ENCODE results near the gene DNM1.

The DNM1 gene

DNA sequence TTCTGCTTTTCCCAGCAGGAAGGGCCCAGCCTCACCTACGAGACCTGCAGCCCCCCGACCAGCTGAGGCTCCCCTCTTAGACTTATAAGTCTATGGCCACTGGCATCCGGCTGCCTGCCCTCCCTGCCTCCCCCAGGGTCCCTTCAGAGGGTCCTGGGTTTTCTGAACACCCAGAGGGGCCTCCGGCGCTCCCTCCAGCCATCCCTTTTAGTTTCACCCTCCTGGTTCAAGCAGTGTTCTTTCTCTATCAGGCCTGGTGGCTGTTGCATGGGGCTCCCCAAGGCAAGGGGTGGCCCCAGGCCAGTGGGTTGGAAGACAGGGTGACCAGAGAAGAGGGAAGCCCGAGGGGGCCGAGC lies 50.8 kb downstream of the DNM1 start:
- H3K27me3 ChIP-seq (ENCODE audit: control insufficient read depth, insufficient read depth, low read length) = peaks cover 5% of the 10 kb centered on the region
- peaks cover 10% of the 10 kb centered on the region for H3K4me1 ChIP-seq (ENCODE audit: control insufficient read depth, insufficient read depth, low read length)
- no peak overlapping the region for H3K9ac ChIP-seq (ENCODE audit: low read length)
- no peak overlapping the region for H3K4me3 ChIP-seq (ENCODE audit: low read length)
- H3K36me3 ChIP-seq (ENCODE audit: control insufficient read depth, insufficient read depth, low read length) = peaks cover 9% of the 10 kb centered on the region
- no peaks in the 10 kb centered on the region for H3K9me3 ChIP-seq (ENCODE audit: control insufficient read depth, low read length)

DNA sequence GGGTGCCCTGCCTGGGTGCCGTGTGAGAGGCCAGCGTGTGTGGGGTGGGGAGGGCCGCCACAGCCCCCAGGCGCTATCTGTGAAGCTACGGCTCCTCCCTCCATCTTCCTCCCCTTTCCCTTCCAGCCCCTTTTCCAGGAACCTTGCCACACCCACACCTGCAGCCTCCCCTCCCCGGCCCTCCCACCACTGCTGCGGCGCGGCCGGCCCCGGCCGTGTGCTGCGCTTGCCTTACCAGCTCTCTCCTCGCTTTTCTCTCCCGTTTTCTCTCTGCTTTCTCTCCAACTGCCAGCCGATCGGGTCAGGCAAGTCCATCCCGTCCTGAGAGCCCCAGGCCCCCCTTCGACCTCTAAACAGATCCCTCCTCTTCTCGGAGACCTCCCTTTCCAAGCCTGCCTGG lies 51.2 kb downstream of the DNM1 start:
- Histone ChIP-seq H3K9me3 (ENCODE audit: control insufficient read depth, low read length) (no peaks in the 10 kb centered on the region), H3K36me3 (ENCODE audit: control insufficient read depth, insufficient read depth, low read length) (peaks cover 10% of the 10 kb centered on the region), H3K9ac (ENCODE audit: low read length) (no peak overlapping the region), H3K27me3 (ENCODE audit: control insufficient read depth, insufficient read depth, low read length) (peaks cover 5% of the 10 kb centered on the region), H3K4me3 (ENCODE audit: low read length) (no peak overlapping the region), H3K4me1 (ENCODE audit: control insufficient read depth, insufficient read depth, low read length) (peaks cover 10% of the 10 kb centered on the region)

GRCh38 chr9:128254855-128255759 lies 51.9 kb downstream of the DNM1 start:
- H3K36me3 ChIP-seq (ENCODE audit: control insufficient read depth, insufficient read depth, low read length) = peaks cover 14% of the 10 kb centered on the region
- H3K27me3 ChIP-seq (ENCODE audit: control insufficient read depth, insufficient read depth, low read length) = peaks cover 5% of the 10 kb centered on the region
- H3K4me3 ChIP-seq (ENCODE audit: low read length) = no peak overlapping the region
- peaks cover 10% of the 10 kb centered on the region for H3K4me1 ChIP-seq (ENCODE audit: control insufficient read depth, insufficient read depth, low read length)
- H3K9me3 ChIP-seq (ENCODE audit: control insufficient read depth, low read length) = no peaks in the 10 kb centered on the region
- no peak overlapping the region for H3K9ac ChIP-seq (ENCODE audit: low read length)

- H3K36me3 ChIP-seq (ENCODE audit: control insufficient read depth, insufficient read depth, low read length) = peaks cover 28% of the 10 kb centered on the region
- no peak overlapping the region for H3K4me3 ChIP-seq (ENCODE audit: low read length)
- H3K4me1 ChIP-seq (ENCODE audit: control insufficient read depth, insufficient read depth, low read length) = no peaks in the 10 kb centered on the region
- no peaks in the 10 kb centered on the region for H3K9me3 ChIP-seq (ENCODE audit: control insufficient read depth, low read length)
- H3K9ac ChIP-seq (ENCODE audit: low read length) = no peak overlapping the region
- H3K27me3 ChIP-seq (ENCODE audit: control insufficient read depth, insufficient read depth, low read length) = no peaks in the 10 kb centered on the region
Observed at GRCh38 chr9:128257086-128257825, 54.1 kb downstream of the DNM1 start.

DNA sequence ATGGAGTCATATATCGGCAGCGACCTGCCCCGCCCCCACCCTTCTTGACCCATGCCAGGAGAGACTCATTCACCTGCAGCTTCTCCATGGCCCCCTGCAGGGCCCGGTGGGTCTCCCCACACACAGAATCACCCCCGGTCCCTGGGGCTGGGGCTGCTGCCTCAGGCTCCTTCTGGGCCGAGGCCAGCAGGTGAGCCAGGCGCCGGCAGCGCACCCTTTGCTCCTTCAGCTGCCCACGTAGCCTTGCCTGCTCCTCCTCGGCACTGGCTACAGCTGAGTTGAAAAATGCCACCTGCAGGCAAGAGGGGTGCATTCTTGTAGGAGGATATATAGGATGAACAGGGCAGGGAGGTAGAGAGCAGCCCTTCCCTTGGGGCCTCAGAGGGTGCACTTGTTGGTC lies 54.7 kb downstream of the DNM1 start:
- no peaks in the 10 kb centered on the region for H3K9me3 ChIP-seq (ENCODE audit: control insufficient read depth, low read length)
- H3K9ac ChIP-seq (ENCODE audit: low read length) = no peak overlapping the region
- peaks cover 28% of the 10 kb centered on the region for H3K36me3 ChIP-seq (ENCODE audit: control insufficient read depth, insufficient read depth, low read length)
- H3K4me1 ChIP-seq (ENCODE audit: control insufficient read depth, insufficient read depth, low read length) = no peaks in the 10 kb centered on the region
- H3K27me3 ChIP-seq (ENCODE audit: control insufficient read depth, insufficient read depth, low read length) = no peaks in the 10 kb centered on the region
- no peak overlapping the region for H3K4me3 ChIP-seq (ENCODE audit: low read length)

GRCh38 chr9:128258326-128258725 lies 55.1 kb downstream of the DNM1 start:
- no peak overlapping the region for H3K9ac ChIP-seq (ENCODE audit: low read length)
- H3K4me3 ChIP-seq (ENCODE audit: low read length) = no peak overlapping the region
- H3K4me1 ChIP-seq (ENCODE audit: control insufficient read depth, insufficient read depth, low read length) = no peaks in the 10 kb centered on the region
- no peaks in the 10 kb centered on the region for H3K9me3 ChIP-seq (ENCODE audit: control insufficient read depth, low read length)
- H3K36me3 ChIP-seq (ENCODE audit: control insufficient read depth, insufficient read depth, low read length) = peaks cover 28% of the 10 kb centered on the region
- no peaks in the 10 kb centered on the region for H3K27me3 ChIP-seq (ENCODE audit: control insufficient read depth, insufficient read depth, low read length)

- Histone ChIP-seq H3K36me3 (ENCODE audit: control insufficient read depth, insufficient read depth, low read length) (peaks cover 28% of the 10 kb centered on the region), H3K4me1 (ENCODE audit: control insufficient read depth, insufficient read depth, low read length) (no peaks in the 10 kb centered on the region), H3K27me3 (ENCODE audit: control insufficient read depth, insufficient read depth, low read length) (no peaks in the 10 kb centered on the region), H3K4me3 (ENCODE audit: low read length) (no peak overlapping the region), H3K9ac (ENCODE audit: low read length) (no peak overlapping the region), H3K9me3 (ENCODE audit: control insufficient read depth, low read length) (no peaks in the 10 kb centered on the region)
Observed at GRCh38 chr9:128259156-128259555, 56.0 kb downstream of the DNM1 start.

DNA sequence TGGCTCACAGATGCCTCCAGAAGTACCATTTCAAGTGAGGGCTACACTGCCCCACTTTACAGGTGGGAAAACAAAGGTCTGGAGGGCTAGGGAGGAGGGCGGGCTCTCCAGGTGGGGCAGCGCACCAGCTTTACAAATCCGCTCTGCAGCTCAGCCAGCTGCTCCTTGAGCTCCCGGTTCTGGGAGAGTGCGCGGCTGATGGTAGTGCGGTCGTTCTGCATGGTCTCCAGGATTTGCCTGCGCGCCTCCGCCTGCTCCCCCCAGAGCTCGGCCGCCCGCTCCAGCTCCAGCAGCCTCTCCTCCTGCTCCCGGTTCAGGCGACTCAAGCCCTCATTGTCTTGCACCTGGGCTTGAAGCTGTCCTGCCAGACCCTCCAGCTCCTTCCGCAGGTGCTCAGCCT lies 57.2 kb downstream of the DNM1 start:
- H3K36me3 ChIP-seq (ENCODE audit: control insufficient read depth, insufficient read depth, low read length) = peaks cover 28% of the 10 kb centered on the region

GRCh38 chr9:128262687-128263086 lies 59.5 kb downstream of the DNM1 start:
- Histone ChIP-seq H3K27me3 (ENCODE audit: control insufficient read depth, insufficient read depth, low read length) (no peaks in the 10 kb centered on the region), H3K9ac (ENCODE audit: low read length) (no peak overlapping the region), H3K4me3 (ENCODE audit: low read length) (no peak overlapping the region), H3K9me3 (ENCODE audit: control insufficient read depth, low read length) (no peaks in the 10 kb centered on the region), H3K36me3 (ENCODE audit: control insufficient read depth, insufficient read depth, low read length) (peaks cover 24% of the 10 kb centered on the region), H3K4me1 (ENCODE audit: control insufficient read depth, insufficient read depth, low read length) (no peaks in the 10 kb centered on the region)

More for the DNA sequence above, 57.2 kb downstream of the DNM1 start:
- Histone ChIP-seq H3K4me1 (ENCODE audit: control insufficient read depth, insufficient read depth, low read length) (no peaks in the 10 kb centered on the region), H3K4me3 (ENCODE audit: low read length) (no peak overlapping the region), H3K27me3 (ENCODE audit: control insufficient read depth, insufficient read depth, low read length) (no peaks in the 10 kb centered on the region), H3K9me3 (ENCODE audit: control insufficient read depth, low read length) (no peaks in the 10 kb centered on the region), H3K9ac (ENCODE audit: low read length) (no peak overlapping the region)

DNA sequence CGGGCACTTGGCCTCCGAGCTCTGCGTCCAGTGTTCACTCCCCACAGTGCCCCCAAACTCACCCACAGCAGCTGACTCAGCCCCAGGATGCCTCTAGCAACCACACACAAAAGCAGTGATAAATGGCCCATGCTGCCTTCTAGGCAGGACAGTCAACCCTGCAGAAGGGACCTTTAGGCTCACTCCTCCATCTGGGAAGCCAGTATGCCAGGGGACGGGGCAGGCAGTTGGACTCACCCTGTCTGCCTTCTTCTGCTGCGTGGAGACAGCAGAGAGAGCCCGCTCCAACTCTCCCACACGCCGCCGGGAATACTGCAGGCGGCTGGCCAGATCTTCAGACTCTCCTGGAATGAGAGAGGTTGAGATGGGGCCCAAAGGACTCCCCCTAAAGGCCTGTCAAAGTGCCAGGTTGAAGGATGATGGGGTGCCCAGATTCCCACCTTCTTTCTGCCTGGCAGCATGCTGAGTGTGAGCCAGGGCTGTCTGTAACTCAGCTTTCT lies 62.2 kb downstream of the DNM1 start:
- H3K27me3 ChIP-seq (ENCODE audit: control insufficient read depth, insufficient read depth, low read length) = no peaks in the 10 kb centered on the region
- no peak overlapping the region for H3K9ac ChIP-seq (ENCODE audit: low read length)
- H3K4me3 ChIP-seq (ENCODE audit: low read length) = no peak overlapping the region
- H3K4me1 ChIP-seq (ENCODE audit: control insufficient read depth, insufficient read depth, low read length) = no peaks in the 10 kb centered on the region
- H3K9me3 ChIP-seq (ENCODE audit: control insufficient read depth, low read length) = no peaks in the 10 kb centered on the region
- H3K36me3 ChIP-seq (ENCODE audit: control insufficient read depth, insufficient read depth, low read length) = peaks cover 18% of the 10 kb centered on the region

DNA sequence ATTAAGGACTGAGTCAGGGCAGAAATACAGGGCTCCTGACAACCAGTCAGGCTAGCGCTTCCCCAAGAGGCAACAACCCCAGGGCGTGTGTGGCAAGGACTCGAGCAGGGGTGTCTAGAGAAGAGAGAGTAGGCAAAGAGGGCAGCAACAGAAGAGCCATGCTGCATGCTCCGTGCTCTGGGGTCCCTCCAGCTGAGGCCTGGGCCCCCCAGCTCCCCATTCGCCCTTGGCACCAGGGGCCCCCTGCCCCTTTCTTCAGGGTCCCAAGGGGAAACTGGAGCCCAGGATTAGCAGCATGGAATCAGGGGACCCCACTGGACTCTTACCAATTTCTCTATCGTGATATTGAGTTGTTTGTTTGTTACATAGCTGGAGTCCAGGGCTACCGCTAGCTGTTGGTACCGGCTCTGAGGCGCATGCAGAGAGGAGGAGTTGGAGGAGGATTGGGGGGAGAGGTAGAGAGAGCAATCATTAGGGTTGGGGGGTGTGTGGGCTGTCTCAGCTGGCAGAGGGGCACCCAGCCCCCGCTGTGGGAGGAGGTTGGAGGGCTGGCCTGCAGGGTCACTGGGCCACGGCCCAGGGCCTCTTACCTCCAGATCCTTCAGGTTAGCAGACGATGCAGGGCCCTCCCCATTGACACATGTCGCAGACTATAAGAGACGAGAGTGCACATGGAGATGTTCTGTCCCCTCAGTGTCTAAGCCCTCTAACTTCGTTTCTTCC lies 63.9 kb downstream of the DNM1 start:
- Histone ChIP-seq H3K36me3 (ENCODE audit: control insufficient read depth, insufficient read depth, low read length) (peaks cover 5% of the 10 kb centered on the region), H3K4me1 (ENCODE audit: control insufficient read depth, insufficient read depth, low read length) (no peaks in the 10 kb centered on the region), H3K9me3 (ENCODE audit: control insufficient read depth, low read length) (no peaks in the 10 kb centered on the region), H3K27me3 (ENCODE audit: control insufficient read depth, insufficient read depth, low read length) (no peaks in the 10 kb centered on the region), H3K4me3 (ENCODE audit: low read length) (no peak overlapping the region), H3K9ac (ENCODE audit: low read length) (no peak overlapping the region)

DNA sequence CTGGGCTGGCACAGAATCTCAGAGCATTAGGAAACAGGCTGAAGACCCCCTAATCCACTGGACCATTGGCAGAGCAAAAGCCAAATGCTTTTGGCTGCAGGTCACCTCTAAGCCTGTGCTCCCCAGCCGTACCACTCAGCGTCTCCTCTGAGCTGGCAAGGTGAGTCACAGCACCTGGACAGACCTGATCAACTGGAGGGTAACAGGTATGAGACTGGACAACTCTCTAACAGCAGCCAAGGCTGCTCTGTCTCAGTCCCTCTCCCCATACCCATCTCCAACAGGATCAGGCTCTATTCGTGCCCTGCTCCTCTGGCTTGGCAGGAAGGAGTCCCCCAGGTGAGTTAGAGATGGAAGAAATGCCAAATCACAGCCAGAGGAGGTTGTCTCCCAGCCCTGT lies 67.9 kb downstream of the DNM1 start:
- Histone ChIP-seq H3K27me3 (ENCODE audit: control insufficient read depth, insufficient read depth, low read length) (no peaks in the 10 kb centered on the region), H3K4me1 (ENCODE audit: control insufficient read depth, insufficient read depth, low read length) (peaks cover 7% of the 10 kb centered on the region), H3K9ac (ENCODE audit: low read length) (no peak overlapping the region), H3K36me3 (ENCODE audit: control insufficient read depth, insufficient read depth, low read length) (peaks cover 5% of the 10 kb centered on the region), H3K9me3 (ENCODE audit: control insufficient read depth, low read length) (no peaks in the 10 kb centered on the region), H3K4me3 (ENCODE audit: low read length) (no peak overlapping the region)

All from mucosa of stomach (tissue), 1 donor.